Stomach (tissue), 4 donors: ENCODE measurements around the gene CKB.

Experiments
- CTCF ChIP-seq, 7 experiments: fragments of 450-650 bp in 4 of 7; fragments of 200-600 bp in 3 of 7; sonication (generic) in 3 of 7; IDR thresholded peaks; one replicate each; pipeline ENCODE4 v1.5.1; 2016 to 2019; ENCODE audit warnings: antibody characterized with exemption in 7 of 7, control low read depth in 2 of 7, mild to moderate bottlenecking in 1 of 7
- EP300 ChIP-seq: sonication (generic); formaldehyde crosslinking; IDR thresholded peaks from one replicate; pipeline ENCODE4 v1.6.1; 2017; ENCODE audit warnings: antibody characterized with exemption
- POLR2A ChIP-seq, 4 donors: fragments of 450-650 bp; IDR thresholded peaks; one replicate each; pipeline ENCODE4 v1.6.1; 2016; ENCODE audit warnings: antibody characterized with exemption in 4 of 4, control low read depth in 2 of 4, mild to moderate bottlenecking in 1 of 4, moderate library complexity in 1 of 4
- POLR2AphosphoS5 ChIP-seq, 3 donors: sonication (generic); formaldehyde crosslinking; IDR thresholded peaks; one replicate each; pipeline ENCODE4 v1.6.1; 2016; ENCODE audit warnings: antibody characterized with exemption in 3 of 3

GRCh38 chr14:103520269-103520656, 2.4 kb downstream of the CKB start:
- no peak for TF ChIP-seq CTCF (IDR thresholded peaks at IDR 0.05)
- no peak for TF ChIP-seq EP300
- no peak for TF ChIP-seq POLR2A (IDR thresholded peaks at IDR 0.05)
- TF ChIP-seq POLR2AphosphoS5 (IDR thresholded peaks at IDR 0.05): no peak
